ENCODE results near the gene EGFL6. TPM values are rescaled to one million over a fixed set of nuclear protein-coding genes. Genes with fewer than 3 reads are reported as not detected.

EGFL6 gene
- total and polyA plus RNA-seq, 4 donors, result 0.02 to 0.23 TPM; not detected in 2

- Histone ChIP-seq H3K36me3 (ENCODE audit: control insufficient read depth in 4 of 4, insufficient read depth in 3 of 4, low read depth in 1 of 4, low read length in 3 of 4) (no peaks in the 10 kb centered on the region), H3K4me1 (ENCODE audit: control insufficient read depth in 4 of 4, insufficient read depth in 4 of 4, low read length in 3 of 4) (no peaks in the 10 kb centered on the region), H3K9ac (ENCODE audit: low read depth in 1 of 2, low read length in 2 of 2) (no peak overlapping the region), H3K9me3 (ENCODE audit: control insufficient read depth in 4 of 4, low read length in 3 of 4) (peaks cover 0 to 3% (median 0%) of the 10 kb centered on the region in 4 donors), H3K27ac (ENCODE audit: low read depth in 1 of 2, low read length in 2 of 2) (no peak overlapping the region), H3K27me3 (ENCODE audit: control insufficient read depth in 4 of 4, insufficient read depth in 4 of 4, low read length in 3 of 4) (no peaks in the 10 kb centered on the region), H3K4me3 (ENCODE audit: low read depth in 1 of 3, low read length in 3 of 3) (no peak overlapping the region)
- TF ChIP-seq EGR1 (IDR thresholded peaks at IDR 0.05; ENCODE audit: low read depth in 2 of 2) (no peak), HNF4A (conservative IDR thresholded peaks at IDR 0.05) (no peak), YY1 (IDR thresholded peaks at IDR 0.05) (no peak), JUND (IDR thresholded peaks at IDR 0.05) (no peak)
- DNase-seq (ENCODE audit: low spot score), result no peak
- 88% methylated on average over 1 of the region's 1 CpG for WGBS
Observed at GRCh38 chrX:13605611-13606010, 36.2 kb downstream of the EGFL6 start.

GRCh38 chrX:13607331-13607995, 38.1 kb downstream of the EGFL6 start:
- DNase-seq (ENCODE audit: low spot score), result no peak
- Histone ChIP-seq H3K27me3 (ENCODE audit: control insufficient read depth in 4 of 4, insufficient read depth in 4 of 4, low read length in 3 of 4) (no peaks in the 10 kb centered on the region), H3K9me3 (ENCODE audit: control insufficient read depth in 4 of 4, low read length in 3 of 4) (peaks cover 0 to 2% (median 0%) of the 10 kb centered on the region in 4 donors), H3K27ac (ENCODE audit: low read depth in 1 of 2, low read length in 2 of 2) (no peak overlapping the region), H3K4me3 (ENCODE audit: low read depth in 1 of 3, low read length in 3 of 3) (no peak overlapping the region), H3K9ac (ENCODE audit: low read depth in 1 of 2, low read length in 2 of 2) (no peak overlapping the region), H3K36me3 (ENCODE audit: control insufficient read depth in 4 of 4, insufficient read depth in 3 of 4, low read depth in 1 of 4, low read length in 3 of 4) (no peaks in the 10 kb centered on the region), H3K4me1 (ENCODE audit: control insufficient read depth in 4 of 4, insufficient read depth in 4 of 4, low read length in 3 of 4) (no peaks in the 10 kb centered on the region)
- WGBS, result 65% methylated on average over 6 of the region's 6 CpGs
- TF ChIP-seq NR2F2 (IDR thresholded peaks at IDR 0.05) (no peak), JUND (IDR thresholded peaks at IDR 0.05) (no peak), FOXA2 (IDR thresholded peaks at IDR 0.05) (no peak), SP1 (IDR thresholded peaks at IDR 0.05) (no peak), RXRA (IDR thresholded peaks at IDR 0.05) (no peak), ZBTB33 (IDR thresholded peaks at IDR 0.05) (no peak), GABPA (IDR thresholded peaks at IDR 0.05 in 1 of 2, conservative IDR thresholded peaks at IDR 0.05 in 1 of 2) (no peak), YY1 (IDR thresholded peaks at IDR 0.05) (no peak), RAD21 (IDR thresholded peaks at IDR 0.05) (no peak), HNF4G (IDR thresholded peaks at IDR 0.05) (no peak), MAX (IDR thresholded peaks at IDR 0.05) (no peak), REST (IDR thresholded peaks at IDR 0.05) (no peak), CTCF (IDR thresholded peaks at IDR 0.05; ENCODE audit: low read depth, low read length, missing input control) (no peak), HNF4A (conservative IDR thresholded peaks at IDR 0.05) (no peak), EGR1 (IDR thresholded peaks at IDR 0.05; ENCODE audit: low read depth in 2 of 2) (no peak), TAF1 (conservative IDR thresholded peaks at IDR 0.05) (no peak), ATF3 (IDR thresholded peaks at IDR 0.05) (no peak), FOXA1 (IDR thresholded peaks at IDR 0.05) (no peak)
